LNCaP clone FGC (cell line): ENCODE measurements around the gene LDLRAD3.

Source experiments
- DNase-seq: peaks from one replicate; pipeline ENCODE4 v3.0.0-alpha.2; 2011; ENCODE audit warnings: low read depth
- H3K4me3 ChIP-seq: 2 replicates; pipeline ENCODE4 v1.5.1; 2011; ENCODE audit warnings: mild to moderate bottlenecking, low read depth, low read length, control low read depth
- TF ChIP-seq, protein P1 (sequence below): IDR thresholded peaks from 2 replicates; pipeline ENCODE4 v1.5.1; 2012; ENCODE audit warnings: mild to moderate bottlenecking; ENCODE audit not compliant: control insufficient read depth, insufficient read depth; ENCODE audit errors: extremely low read depth

Gene LDLRAD3

DNA sequence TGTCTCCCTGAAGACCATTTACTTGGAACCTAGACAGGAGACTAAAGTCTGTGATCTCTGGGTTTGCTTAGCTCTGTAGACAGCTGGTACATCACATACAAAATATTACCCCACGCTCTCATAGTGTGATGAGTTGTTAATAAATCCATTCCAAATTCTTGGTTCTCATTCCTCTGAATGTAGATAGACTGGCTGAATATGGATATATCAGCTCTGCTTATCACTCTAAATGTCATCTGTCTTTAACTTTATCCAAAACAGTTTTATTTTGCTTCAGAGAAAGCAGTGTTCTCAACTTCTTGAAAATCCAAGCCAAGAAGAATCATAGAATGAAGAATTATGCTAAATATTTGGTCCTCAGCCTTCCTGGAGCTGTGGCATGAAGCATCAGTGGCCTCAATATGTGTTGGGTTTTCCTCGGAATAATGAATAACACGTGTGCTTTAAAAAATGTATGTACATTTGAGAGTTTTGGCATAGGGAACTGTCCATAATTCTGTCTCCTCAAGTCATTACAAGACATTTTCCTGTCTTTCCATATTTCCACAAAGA lies 10.5 kb upstream of the LDLRAD3 start:
- no peak for DNase-seq
- no peak overlapping the region for H3K4me3 ChIP-seq
- TF ChIP-seq, protein P1, sequence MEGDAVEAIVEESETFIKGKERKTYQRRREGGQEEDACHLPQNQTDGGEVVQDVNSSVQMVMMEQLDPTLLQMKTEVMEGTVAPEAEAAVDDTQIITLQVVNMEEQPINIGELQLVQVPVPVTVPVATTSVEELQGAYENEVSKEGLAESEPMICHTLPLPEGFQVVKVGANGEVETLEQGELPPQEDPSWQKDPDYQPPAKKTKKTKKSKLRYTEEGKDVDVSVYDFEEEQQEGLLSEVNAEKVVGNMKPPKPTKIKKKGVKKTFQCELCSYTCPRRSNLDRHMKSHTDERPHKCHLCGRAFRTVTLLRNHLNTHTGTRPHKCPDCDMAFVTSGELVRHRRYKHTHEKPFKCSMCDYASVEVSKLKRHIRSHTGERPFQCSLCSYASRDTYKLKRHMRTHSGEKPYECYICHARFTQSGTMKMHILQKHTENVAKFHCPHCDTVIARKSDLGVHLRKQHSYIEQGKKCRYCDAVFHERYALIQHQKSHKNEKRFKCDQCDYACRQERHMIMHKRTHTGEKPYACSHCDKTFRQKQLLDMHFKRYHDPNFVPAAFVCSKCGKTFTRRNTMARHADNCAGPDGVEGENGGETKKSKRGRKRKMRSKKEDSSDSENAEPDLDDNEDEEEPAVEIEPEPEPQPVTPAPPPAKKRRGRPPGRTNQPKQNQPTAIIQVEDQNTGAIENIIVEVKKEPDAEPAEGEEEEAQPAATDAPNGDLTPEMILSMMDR, result no peak

DNA sequence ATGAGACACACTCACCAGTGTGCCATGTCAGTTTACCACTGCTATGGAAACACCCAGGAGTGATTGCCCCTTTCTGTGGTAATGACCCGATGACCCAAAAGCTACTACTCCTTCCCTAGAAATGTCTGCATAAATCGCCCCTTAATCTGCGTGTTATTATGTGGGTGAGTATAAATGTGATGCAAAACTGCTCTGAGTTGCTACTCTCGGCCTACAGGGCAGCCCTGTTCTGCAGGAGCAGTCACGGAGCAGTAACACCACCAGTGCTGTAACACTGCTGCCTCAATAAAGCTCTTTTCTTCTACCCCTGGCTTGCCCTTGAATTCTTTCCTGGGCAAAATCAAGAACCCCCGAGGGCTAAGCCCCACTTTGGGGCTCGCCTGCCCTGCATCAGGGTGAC lies 9.6 kb upstream of the LDLRAD3 start:
- DNase-seq, result no peak
- H3K4me3 ChIP-seq, result no peak overlapping the region
- TF ChIP-seq, protein P1, result no peak

DNA sequence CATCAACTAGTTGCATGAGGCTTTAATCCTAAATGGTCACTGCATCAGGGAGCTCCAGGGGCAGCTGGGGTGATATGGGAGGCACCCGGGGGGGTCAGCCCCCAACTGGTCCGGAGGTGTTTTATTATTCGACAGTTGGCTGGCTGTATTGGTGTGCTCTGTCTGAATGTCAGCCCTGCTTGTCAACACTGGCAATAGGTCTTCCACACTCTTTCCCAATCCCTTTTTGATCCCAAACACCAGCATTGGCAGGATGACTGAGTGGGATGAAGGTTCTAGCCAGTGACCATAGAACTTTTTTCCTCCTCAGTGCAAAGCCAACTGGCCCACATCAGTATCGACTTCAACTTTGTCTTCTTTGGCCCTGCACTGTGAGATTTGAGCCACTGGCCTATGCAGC lies 8.9 kb upstream of the LDLRAD3 start:
- DNase-seq, result no peak
- TF ChIP-seq, protein P1, result no peak
- no peak overlapping the region for H3K4me3 ChIP-seq

DNA sequence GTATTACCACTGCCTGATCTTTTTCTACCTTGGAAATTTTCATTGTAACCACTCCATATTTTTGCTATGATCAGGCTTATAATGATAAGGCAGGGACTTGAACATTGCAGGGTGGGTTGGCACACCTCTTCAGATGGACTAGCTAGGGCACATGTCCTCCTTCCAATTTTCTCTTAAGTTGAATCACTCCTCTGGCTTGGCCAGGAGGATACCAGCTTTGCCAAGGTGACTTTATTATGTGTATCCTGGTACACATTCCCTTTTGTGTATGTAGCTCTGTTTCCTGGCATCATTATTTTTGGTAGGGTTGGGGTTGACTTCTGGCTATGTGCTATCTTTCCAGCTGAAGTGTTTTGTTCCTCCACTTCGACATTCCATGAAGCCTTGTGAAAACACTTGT lies 8.5 kb upstream of the LDLRAD3 start:
- H3K4me3 ChIP-seq, result no peak overlapping the region
- no peak for DNase-seq
- TF ChIP-seq, protein P1, result no peak

DNA sequence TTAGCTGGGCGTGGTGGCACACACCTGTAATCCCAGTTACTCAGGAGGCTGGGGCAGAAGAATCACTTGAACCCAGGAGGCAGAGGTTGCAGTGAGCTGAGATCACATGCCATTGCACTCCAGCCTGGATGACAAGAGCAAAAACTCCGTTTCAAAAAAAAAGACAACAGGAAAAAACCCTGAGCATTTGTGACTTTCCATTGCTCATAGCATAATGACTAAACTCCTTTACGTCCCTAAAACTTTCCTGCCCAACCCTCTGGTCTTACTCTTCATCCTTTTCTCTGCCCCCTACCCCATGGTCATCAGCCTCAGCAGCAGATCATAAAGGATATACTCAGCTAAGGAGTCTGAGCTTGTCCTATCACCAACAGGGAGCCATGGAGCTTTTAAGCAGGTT lies 6.8 kb upstream of the LDLRAD3 start:
- H3K4me3 ChIP-seq, result no peak overlapping the region
- TF ChIP-seq, protein P1, result no peak
- DNase-seq, result no peak

DNA sequence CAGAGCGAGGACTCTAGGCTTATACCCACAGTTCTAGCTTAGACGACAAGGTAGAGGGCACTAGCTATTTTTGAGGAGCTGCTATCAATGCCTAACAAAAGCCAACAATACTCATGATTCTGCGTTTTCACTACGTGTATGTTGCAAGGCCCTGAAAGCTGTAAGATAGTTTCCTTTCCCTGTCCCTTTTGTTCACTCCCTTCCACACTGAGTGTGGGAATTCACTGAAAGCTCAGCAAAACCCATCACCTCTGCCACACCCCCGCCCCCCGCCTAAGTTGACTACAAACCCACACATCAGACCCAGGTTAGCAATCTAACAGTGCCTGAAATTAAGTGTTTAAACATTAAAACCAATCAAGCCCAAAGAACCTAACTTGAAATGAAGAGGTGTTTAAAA lies 6.2 kb upstream of the LDLRAD3 start:
- no peak for DNase-seq
- H3K4me3 ChIP-seq, result no peak overlapping the region
- TF ChIP-seq, protein P1, result no peak

DNA sequence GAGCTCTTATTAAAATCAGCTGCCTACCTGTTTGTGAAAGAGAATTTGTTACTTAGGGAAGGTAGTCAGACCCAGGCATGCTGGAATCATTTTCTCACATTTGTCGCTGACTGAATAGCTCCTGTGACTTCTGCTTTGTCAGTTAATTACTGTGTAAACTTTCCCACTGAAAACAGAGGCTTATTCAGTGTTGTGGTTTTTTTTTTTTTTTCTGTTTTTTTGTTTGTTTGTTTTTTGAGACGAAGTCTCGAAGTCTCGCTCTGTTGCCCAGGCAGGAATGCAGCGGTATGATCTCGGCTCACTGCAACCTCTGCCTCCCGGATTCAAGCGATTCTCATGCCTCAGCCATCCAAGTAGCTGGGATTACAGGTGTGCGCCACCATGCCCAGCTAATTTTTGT lies 5.6 kb upstream of the LDLRAD3 start:
- H3K4me3 ChIP-seq, result no peak overlapping the region
- DNase-seq, result no peak
- TF ChIP-seq, protein P1, result no peak
